ENCODE measurements around the gene TBC1D3B.
A peak's percentile ranks its signal among the peaks of the same experiment; 100 is the strongest.

DNA sequence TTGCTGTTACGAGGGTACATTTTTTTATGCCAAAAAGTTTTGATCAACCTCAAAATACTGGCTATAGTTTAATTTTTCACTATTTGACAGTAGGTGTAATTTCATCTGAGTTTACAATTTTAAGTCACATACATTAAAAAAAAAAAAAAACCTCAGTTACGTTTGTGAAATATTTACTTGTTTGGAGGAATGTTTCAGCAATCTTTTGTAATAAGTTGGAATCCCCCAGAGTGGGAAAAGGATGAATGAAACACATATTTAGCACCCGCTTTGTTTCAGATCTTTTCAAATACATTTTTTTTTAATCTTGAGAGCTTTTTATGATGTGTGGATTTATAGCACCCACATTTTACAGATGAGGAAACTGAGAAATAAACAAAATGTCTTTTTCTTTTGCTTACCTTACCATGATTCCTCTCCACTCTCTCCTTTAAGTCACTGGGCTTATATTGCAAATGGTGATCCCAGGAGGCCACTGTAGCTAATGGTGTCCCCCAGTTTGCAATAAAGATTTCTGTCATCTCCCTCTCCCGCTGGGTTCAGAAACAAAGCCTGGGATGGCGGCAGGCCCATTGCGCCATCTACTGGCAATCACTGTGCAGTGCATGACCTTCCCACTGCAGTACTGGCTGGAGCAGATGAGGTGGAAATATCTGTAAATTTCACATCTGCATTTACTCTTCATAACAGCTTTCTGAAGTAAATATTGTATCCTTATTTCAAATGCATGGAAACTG, 27.7 kb downstream of the TBC1D3B start:
- no peak for TF ChIP-seq ZBTB11 (CRISPR knock-in tag; IDR thresholded peaks at IDR 0.05)
- TF ChIP-seq, protein P1, sequence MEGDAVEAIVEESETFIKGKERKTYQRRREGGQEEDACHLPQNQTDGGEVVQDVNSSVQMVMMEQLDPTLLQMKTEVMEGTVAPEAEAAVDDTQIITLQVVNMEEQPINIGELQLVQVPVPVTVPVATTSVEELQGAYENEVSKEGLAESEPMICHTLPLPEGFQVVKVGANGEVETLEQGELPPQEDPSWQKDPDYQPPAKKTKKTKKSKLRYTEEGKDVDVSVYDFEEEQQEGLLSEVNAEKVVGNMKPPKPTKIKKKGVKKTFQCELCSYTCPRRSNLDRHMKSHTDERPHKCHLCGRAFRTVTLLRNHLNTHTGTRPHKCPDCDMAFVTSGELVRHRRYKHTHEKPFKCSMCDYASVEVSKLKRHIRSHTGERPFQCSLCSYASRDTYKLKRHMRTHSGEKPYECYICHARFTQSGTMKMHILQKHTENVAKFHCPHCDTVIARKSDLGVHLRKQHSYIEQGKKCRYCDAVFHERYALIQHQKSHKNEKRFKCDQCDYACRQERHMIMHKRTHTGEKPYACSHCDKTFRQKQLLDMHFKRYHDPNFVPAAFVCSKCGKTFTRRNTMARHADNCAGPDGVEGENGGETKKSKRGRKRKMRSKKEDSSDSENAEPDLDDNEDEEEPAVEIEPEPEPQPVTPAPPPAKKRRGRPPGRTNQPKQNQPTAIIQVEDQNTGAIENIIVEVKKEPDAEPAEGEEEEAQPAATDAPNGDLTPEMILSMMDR (IDR thresholded peaks at IDR 0.05 in 2 of 3, conservative IDR thresholded peaks at IDR 0.05 in 1 of 3; ENCODE audit: control insufficient read depth in 2 of 3, extremely low read depth in 1 of 3, insufficient read depth in 1 of 3, low read depth in 3 of 3, low read length in 3 of 3): peak; percentile 99; a peak in 5 of 6 replicates
- TF ChIP-seq GATAD2B (conservative IDR thresholded peaks at IDR 0.05; ENCODE audit: low read depth): no peak
- TF ChIP-seq POLR2A (IDR thresholded peaks at IDR 0.05; ENCODE audit: low read depth, low read length): no peak
- no peak for TF ChIP-seq CBX5 (IDR thresholded peaks at IDR 0.05; ENCODE audit: low read depth)
- no peak for TF ChIP-seq KDM1A (IDR thresholded peaks at IDR 0.05; ENCODE audit: borderline replicate concordance)
- no peak for TF ChIP-seq TAF1 (IDR thresholded peaks at IDR 0.05; ENCODE audit: borderline replicate concordance, low read depth, low read length)
- TF ChIP-seq, protein P2, sequence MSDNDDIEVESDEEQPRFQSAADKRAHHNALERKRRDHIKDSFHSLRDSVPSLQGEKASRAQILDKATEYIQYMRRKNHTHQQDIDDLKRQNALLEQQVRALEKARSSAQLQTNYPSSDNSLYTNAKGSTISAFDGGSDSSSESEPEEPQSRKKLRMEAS (IDR thresholded peaks at IDR 0.05; ENCODE audit: low read depth, low read length): no peak
- TF ChIP-seq JUNB (IDR thresholded peaks at IDR 0.05): no peak
- TF ChIP-seq CHD2 (IDR thresholded peaks at IDR 0.05; ENCODE audit: borderline replicate concordance, low read depth, low read length): no peak
